Measurements from ENCODE around the gene IL23R.
A peak's percentile ranks its signal among the peaks of the same experiment; 100 is the strongest.

IL23R gene

GRCh38 chr1:67256291-67257172 lies 90.3 kb downstream of the IL23R start:
- DNase-seq, result no peak

GRCh38 chr1:67257173-67257535 lies 90.9 kb downstream of the IL23R start:
- DNase-seq, result no peak

GRCh38 chr1:67261680-67262079 lies 95.4 kb downstream of the IL23R start:
- peak; percentile 34 for DNase-seq

DNA sequence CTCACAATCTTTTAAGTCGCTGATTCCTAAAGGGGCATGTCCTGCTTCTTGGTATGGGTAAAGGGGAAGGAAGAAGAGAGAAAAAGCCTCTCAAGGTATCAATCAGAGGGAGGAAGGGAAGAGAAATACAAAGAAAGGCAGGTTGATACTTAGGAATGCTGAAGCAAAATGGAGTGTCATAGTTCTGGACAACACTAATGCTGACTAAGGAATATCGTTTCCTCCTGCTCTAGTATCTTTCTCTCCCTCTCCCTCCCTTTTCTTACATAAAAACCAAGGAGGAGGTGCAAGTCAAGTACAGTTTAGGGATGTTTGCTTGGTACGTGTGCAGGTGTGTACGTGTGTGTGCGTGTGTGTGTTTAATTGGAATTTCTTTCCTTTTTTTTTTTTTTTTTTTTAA lies 96.5 kb downstream of the IL23R start:
- DNase-seq, result no peak

- no peak for DNase-seq
Measured at GRCh38 chr1:67264152-67264551, 97.9 kb downstream of the IL23R start.

GRCh38 chr1:67264899-67265298 lies 98.6 kb downstream of the IL23R start:
- peak; percentile 3 for DNase-seq

- DNase-seq, result no peak
Measured at GRCh38 chr1:67269061-67269460, 102.8 kb downstream of the IL23R start.

GRCh38 chr1:67270541-67270940 lies 104.3 kb downstream of the IL23R start:
- DNase-seq, result no peak

- no peak for DNase-seq
Measured at GRCh38 chr1:67273591-67273990, 107.3 kb downstream of the IL23R start.

DNA sequence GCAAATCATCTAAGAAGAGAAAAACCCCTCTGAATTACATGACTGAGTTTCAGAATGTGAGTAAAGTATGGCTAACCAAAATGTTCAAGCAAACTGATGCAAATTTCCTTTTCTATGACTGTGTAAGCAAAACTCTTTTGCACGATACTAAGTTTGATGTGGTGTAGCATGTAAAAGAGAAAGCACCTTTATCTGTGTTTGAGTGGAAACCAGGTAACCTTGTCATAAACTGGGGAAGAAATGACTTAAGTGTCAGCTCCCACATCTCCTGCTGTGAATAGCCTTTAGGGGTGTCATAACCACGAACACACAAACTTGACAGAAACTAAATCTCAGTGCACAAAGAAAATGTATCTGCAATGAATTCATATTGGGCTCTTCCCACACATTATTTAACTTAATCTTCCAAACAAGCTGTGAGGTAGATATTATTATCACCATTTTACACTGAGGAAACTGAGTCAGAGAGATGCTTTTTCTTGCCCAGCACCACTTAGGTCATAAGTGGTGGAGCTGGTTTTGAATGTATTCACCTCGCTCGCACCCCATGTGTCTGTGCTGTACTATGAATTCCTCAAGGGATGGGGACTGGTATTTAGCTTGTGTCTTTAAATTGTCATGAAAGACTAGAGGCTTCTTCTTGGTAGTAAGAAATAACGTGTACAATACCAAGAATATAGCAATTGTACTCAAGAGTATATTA lies 108.5 kb downstream of the IL23R start:
- peak; percentile 5 for DNase-seq

GRCh38 chr1:67280696-67281095 lies 114.4 kb downstream of the IL23R start:
- DNase-seq, result no peak

DNA sequence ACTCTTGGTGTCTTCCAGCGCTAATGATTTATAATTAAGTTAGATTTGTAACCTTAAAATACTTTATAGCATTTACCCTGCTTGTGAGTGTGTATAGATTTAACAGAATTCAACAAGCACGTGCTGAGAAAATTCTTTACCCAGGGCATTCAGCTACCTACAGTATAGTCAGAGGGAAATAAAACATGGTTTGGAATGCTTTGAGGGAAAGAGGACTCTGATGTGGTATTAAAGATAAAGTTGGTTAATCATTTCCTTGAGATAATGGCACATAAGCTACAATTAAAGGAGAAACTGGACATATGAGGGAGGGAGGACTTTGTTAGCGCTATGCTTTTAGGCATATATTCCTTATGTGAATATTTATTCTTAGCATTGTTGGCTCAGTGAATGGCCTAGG lies 115.0 kb downstream of the IL23R start:
- no peak for DNase-seq

DNA sequence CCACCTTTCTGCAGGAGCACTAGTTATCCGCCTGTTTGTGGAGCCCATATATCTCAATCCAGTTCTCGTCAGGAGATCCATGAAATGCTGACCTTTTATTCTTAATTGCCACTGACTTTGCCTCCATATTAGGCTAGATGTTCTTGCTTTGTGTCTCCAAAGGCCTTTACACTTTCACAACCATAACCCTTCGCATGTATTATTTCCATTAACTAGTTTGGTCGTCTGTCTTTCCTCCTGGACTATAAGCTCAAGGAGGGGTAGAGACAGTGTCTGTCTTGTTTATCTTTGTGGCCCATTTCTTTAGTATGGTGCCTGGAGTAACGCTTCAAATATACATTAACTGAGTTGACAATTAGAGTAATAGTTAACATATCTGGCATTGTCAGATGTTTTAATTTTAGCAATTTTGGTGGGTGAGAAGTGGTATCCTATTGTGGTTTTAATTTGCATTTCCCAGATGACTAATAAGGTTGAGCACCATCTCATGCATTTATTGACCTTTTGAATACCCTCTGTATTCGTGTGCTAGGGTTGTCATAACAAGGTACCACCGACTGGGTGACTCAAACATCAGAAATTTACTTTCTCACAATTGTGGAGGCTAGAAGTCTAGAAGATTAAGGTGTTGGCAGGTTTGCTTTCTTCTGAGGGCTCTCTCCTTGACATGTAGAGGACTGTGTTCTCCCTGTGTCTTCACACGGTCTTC lies 119.7 kb downstream of the IL23R start:
- DNase-seq, result no peak

- DNase-seq, result no peak
Measured at GRCh38 chr1:67290236-67290635, 124.0 kb downstream of the IL23R start.

- DNase-seq, result no peak
Measured at GRCh38 chr1:67294836-67295617, 128.8 kb downstream of the IL23R start.

DNA sequence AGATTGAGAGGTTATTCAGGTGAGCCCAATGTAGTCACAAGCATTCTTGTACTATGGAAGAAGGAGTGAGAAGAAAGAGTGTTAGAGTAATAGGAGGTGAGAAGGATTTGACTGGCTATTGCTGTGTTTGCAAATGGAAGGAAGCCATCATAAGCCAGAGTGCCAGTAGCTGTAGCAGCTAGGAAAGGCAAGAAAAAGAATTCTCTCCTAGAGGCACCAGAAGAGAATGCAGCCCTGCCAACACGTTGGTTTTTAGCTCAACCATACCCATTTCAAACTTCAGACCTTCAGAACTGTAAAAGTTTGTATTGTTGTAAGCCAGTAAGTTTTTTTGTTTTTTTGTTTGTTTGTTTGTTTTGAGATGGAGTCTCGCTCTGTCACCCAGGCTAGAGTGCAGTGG lies 132.5 kb downstream of the IL23R start:
- no peak for DNase-seq

- no peak for DNase-seq
Measured at GRCh38 chr1:67299296-67299695, 133.0 kb downstream of the IL23R start.

GRCh38 chr1:67300561-67300960 lies 134.3 kb downstream of the IL23R start:
- DNase-seq, result no peak

DNA sequence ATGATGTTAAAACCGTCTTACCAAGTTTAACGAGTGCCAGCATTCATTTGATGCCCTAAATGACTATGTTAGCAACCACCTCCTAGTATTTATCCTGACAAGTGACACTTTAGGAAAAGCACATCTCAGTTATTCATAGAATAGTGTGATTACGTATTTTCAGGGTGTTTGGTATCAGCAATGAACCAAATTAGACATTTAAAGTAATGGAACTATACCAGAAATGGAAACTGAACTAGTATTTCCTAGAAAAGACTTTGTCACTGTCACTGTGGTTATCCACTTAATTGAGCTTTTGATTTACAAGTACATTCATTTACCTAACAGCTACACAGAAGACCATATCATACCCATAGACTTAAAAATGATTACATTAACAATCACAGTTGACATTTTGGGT lies 137.8 kb downstream of the IL23R start:
- DNase-seq, result no peak

- DNase-seq, result no peak
Measured at GRCh38 chr1:67306547-67306946, 140.3 kb downstream of the IL23R start.

DNA sequence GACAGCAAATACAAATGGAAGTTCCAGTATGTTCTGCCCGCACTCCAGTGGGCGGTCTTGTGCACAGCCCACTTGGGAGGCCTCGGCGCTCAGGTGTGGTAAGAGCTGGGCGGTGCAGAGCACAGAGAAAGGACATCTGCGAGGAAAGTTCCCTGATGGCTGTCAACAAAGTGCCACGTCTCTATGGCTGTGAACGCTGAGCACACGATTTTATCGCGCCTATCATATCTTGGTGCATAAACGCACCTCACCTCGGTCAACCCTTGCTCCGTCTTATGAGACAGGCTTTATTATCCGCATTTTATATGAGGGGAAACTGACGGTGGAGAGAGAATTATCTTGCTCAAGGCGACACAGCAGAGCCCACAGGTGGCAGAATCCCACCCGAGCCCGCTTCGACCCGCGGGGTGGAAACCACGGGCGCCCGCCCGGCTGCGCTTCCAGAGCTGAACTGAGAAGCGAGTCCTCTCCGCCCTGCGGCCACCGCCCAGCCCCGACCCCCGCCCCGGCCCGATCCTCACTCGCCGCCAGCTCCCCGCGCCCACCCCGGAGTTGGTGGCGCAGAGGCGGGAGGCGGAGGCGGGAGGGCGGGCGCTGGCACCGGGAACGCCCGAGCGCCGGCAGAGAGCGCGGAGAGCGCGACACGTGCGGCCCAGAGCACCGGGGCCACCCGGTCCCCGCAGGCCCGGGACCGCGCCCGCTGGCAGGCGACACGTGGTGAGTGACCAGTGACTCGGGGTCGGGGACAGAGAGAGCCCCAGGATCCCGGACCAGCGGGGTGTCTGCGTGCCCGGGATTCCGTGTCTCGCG lies 141.2 kb downstream of the IL23R start, which contains the start of gene IL12RB2:
IL12RB2 (plus strand) TSS at position 623 of the 810 bp plus-strand sequence. CDS start 12,496 bp downstream, outside the sequence.
- DNase-seq, result peak; percentile 39

DNA sequence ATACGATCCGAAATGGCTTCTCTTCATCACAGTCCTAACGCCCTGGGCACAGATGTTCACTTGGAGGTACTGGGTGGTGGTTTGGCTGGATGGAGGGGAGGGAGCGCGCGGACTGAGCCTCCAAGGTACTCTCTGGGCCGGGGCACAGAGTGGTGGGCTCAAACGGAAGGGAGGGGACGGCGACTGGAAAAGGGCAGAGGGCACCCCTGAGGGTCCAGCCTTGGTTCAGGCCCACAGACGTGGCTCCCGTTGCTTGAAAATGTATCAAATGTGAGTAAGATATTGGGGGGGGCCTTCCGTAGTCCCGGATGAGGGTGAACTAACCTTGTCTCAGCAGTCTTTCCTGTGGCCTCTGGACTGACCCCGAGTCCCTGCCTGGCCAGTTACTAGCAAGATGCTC lies 141.9 kb downstream of the IL23R start:
- no peak for DNase-seq
